Tibial nerve (tissue), 4 donors: ENCODE measurements around the gene LDAH. TPM values are rescaled to one million over a fixed set of nuclear protein-coding genes. Genes with fewer than 3 reads are reported as not detected.
"Not testable (repeated sequence)": the region's sequence is repeated elsewhere in the genome, so short reads cannot be mapped to it uniquely, and the experiment has no call there.

Source experiments
- DNase-seq, 2 donors: peaks; one replicate each; pipeline ENCODE4 v3.0.0-alpha.2; 2019; ENCODE audit warnings: low spot score in 2 of 2
- H3K27ac ChIP-seq, 4 donors: fragments of 200-600 bp; sonication (generic) in 3 of 4; one replicate each; pipeline ENCODE4 v1.5.1; 2017 to 2019; ENCODE audit warnings: mild to moderate bottlenecking in 1 of 4
- H3K27me3 ChIP-seq, 2 donors: fragments of 200-600 bp; sonication (generic) in 1 of 2; one replicate each; pipeline versions ENCODE4 v1.5.1 to v1.6.0; 2017 to 2019
- H3K36me3 ChIP-seq, 3 donors: fragments of 200-600 bp; sonication (generic); one replicate each; pipeline ENCODE4 v1.5.1; 2018 to 2019
- H3K4me1 ChIP-seq, 4 donors: fragments of 200-600 bp; sonication (generic) in 3 of 4; one replicate each; pipeline ENCODE4 v1.5.1; 2017 to 2019
- H3K4me3 ChIP-seq, 4 donors: fragments of 200-600 bp; sonication (generic) in 3 of 4; one replicate each; pipeline ENCODE4 v1.5.1; 2017 to 2019; ENCODE audit warnings: mild to moderate bottlenecking in 1 of 4, moderate library complexity in 1 of 4
- H3K9me3 ChIP-seq, 4 donors: fragments of 200-600 bp; sonication (generic) in 3 of 4; one replicate each; pipeline ENCODE4 v1.5.1; 2017 to 2019
- CTCF ChIP-seq, 5 experiments: fragments of 200-600 bp in 3 of 5; fragments of 450-650 bp in 2 of 5; sonication (generic) in 3 of 5; IDR thresholded peaks; one replicate each; pipeline ENCODE4 v1.5.1; 2016 to 2019; ENCODE audit warnings: antibody characterized with exemption in 5 of 5, mild to moderate bottlenecking in 3 of 5, moderate library complexity in 2 of 5
- EP300 ChIP-seq, 2 donors: sonication (generic); formaldehyde crosslinking; IDR thresholded peaks; one replicate each; pipeline ENCODE4 v1.6.1; 2017; ENCODE audit warnings: antibody characterized with exemption in 2 of 2, mild to moderate bottlenecking in 1 of 2
- POLR2A ChIP-seq, 2 donors: fragments of 450-650 bp; IDR thresholded peaks; one replicate each; pipeline ENCODE4 v1.6.1; 2017; ENCODE audit warnings: antibody characterized with exemption in 2 of 2, mild to moderate bottlenecking in 2 of 2, moderate library complexity in 2 of 2
- WGBS, 2 donors: methylation state at CpG; one replicate each; pipeline ENCODE4 v1.1.5; 2018; 5-methylcytosine and 5-hydroxymethylcytosine counted together
- total RNA-seq, 4 donors: library from RNA; depleted of rRNA; stranded (reverse); fragments of >200 nt; gene quantifications; one replicate each; pipeline ENCODE4 v1.1.0, GENCODE V29; 2016

LDAH gene
- total RNA-seq, 4 donors from 2014 or later = 13.4 to 27.1 (median 15.7) TPM

- Histone ChIP-seq H3K9me3 (no peaks in the 10 kb centered on the region), H3K27me3 (no peaks in the 10 kb centered on the region), H3K4me1 (no peaks in the 10 kb centered on the region), H3K4me3 (no peak overlapping the region), H3K27ac (no peak overlapping the region), H3K36me3 (no peaks in the 10 kb centered on the region)
- WGBS, 2 donors = 58 to 59% methylated on average over 1 of the region's 1 CpG
- TF ChIP-seq EP300 (IDR thresholded peaks at IDR 0.05) (no peak), POLR2A (IDR thresholded peaks at IDR 0.05) (no peak), CTCF (IDR thresholded peaks at IDR 0.05) (no peak)
- DNase-seq = no peak
Observed at GRCh38 chr2:20806286-20806685, 16.6 kb downstream of the LDAH start.

GRCh38 chr2:20803974-20804373 lies 18.9 kb downstream of the LDAH start:
- H3K27me3 ChIP-seq = no peaks in the 10 kb centered on the region
- H3K4me3 ChIP-seq = no peak overlapping the region
- DNase-seq = no peak
- no peak for TF ChIP-seq POLR2A (IDR thresholded peaks at IDR 0.05)
- no peak for TF ChIP-seq EP300 (IDR thresholded peaks at IDR 0.05)
- no peak for TF ChIP-seq CTCF (IDR thresholded peaks at IDR 0.05)
- peaks cover 0 to 2% (median 0%) of the 10 kb centered on the region in 3 donors for H3K36me3 ChIP-seq
- H3K9me3 ChIP-seq = no peaks in the 10 kb centered on the region
- no peaks in the 10 kb centered on the region for H3K4me1 ChIP-seq
- H3K27ac ChIP-seq = no peak overlapping the region

- TF ChIP-seq EP300 (IDR thresholded peaks at IDR 0.05) = no peak
- TF ChIP-seq POLR2A (IDR thresholded peaks at IDR 0.05) = no peak
- no peak for TF ChIP-seq CTCF (IDR thresholded peaks at IDR 0.05)
- no peak overlapping the region for H3K27ac ChIP-seq
- H3K36me3 ChIP-seq = peaks cover 0 to 6% (median 0%) of the 10 kb centered on the region in 3 donors
- H3K27me3 ChIP-seq = no peaks in the 10 kb centered on the region
- no peak overlapping the region for H3K4me3 ChIP-seq
- 90 to 91% methylated on average over 4 of the region's 4 CpGs for WGBS, 2 donors
- no peak for DNase-seq
- no peaks in the 10 kb centered on the region for H3K9me3 ChIP-seq
- no peaks in the 10 kb centered on the region for H3K4me1 ChIP-seq
Observed at GRCh38 chr2:20803226-20803682, 19.6 kb downstream of the LDAH start.

- peaks cover 0 to 9% (median 0%) of the 10 kb centered on the region in 4 donors for H3K9me3 ChIP-seq
- TF ChIP-seq EP300 (IDR thresholded peaks at IDR 0.05) = no peak
- TF ChIP-seq POLR2A (IDR thresholded peaks at IDR 0.05) = no peak
- no peak for TF ChIP-seq CTCF (IDR thresholded peaks at IDR 0.05)
- no peaks in the 10 kb centered on the region for H3K27me3 ChIP-seq
- no peak overlapping the region for H3K4me3 ChIP-seq
- no peak for DNase-seq
- H3K4me1 ChIP-seq = peaks cover 0 to 9% (median 0%) of the 10 kb centered on the region in 4 donors
- peak overlapping the region in 3 of 4 donors; percentile 12 to 55 (median 29) for H3K27ac ChIP-seq
- H3K36me3 ChIP-seq = peaks cover 0 to 26% (median 0%) of the 10 kb centered on the region in 3 donors
- 78 to 80% methylated on average over 3 of the region's 3 CpGs for WGBS, 2 donors
Observed at GRCh38 chr2:20797096-20797495, 25.8 kb downstream of the LDAH start.

- no peak for TF ChIP-seq POLR2A (IDR thresholded peaks at IDR 0.05)
- peak; percentile 55 to 89 for TF ChIP-seq EP300 (IDR thresholded peaks at IDR 0.05)
- no peak for TF ChIP-seq CTCF (IDR thresholded peaks at IDR 0.05)
- H3K36me3 ChIP-seq = peaks cover 0 to 26% (median 0%) of the 10 kb centered on the region in 3 donors
- peak overlapping the region in 2 of 4 donors; percentile 21 to 56 for H3K27ac ChIP-seq
- no peak overlapping the region for H3K4me3 ChIP-seq
- H3K4me1 ChIP-seq = peaks cover 0 to 9% (median 0%) of the 10 kb centered on the region in 4 donors
- 64 to 71% methylated on average over 1 of the region's 1 CpG for WGBS, 2 donors
- peaks cover 0 to 9% (median 0%) of the 10 kb centered on the region in 4 donors for H3K9me3 ChIP-seq
- H3K27me3 ChIP-seq = no peaks in the 10 kb centered on the region
- DNase-seq = peak in 1 of 2 donors; percentile 41
Observed at GRCh38 chr2:20796374-20796791, 26.5 kb downstream of the LDAH start.

GRCh38 chr2:20793944-20794343 lies 29.0 kb downstream of the LDAH start:
- not testable (repeated sequence) for H3K4me1 ChIP-seq, H3K27ac ChIP-seq, DNase-seq, H3K27me3 ChIP-seq, H3K4me3 ChIP-seq, H3K9me3 ChIP-seq
- H3K36me3 ChIP-seq = peaks cover 0 to 38% (median 0%) of the 10 kb centered on the region in 3 donors
- WGBS, 2 donors = 91 to 95% methylated on average over 3 of the region's 3 CpGs
